Testis (tissue), 3 donors: ENCODE results near the gene ATXN7L1. TPM values are rescaled to one million over a fixed set of nuclear protein-coding genes. Genes with fewer than 3 reads are reported as not detected.
"Not testable (repeated sequence)": the region's sequence is repeated elsewhere in the genome, so short reads cannot be mapped to it uniquely, and the experiment has no call there.

Experiments
- DNase-seq: peaks from one replicate; pipeline ENCODE4 v3.0.0-alpha.2; 2019
- H3K27ac ChIP-seq, 2 donors: fragments of 200-600 bp; sonication (generic); one replicate each; pipeline ENCODE4 v1.5.1; 2019
- H3K27me3 ChIP-seq: fragments of 200-600 bp; sonication (generic); one replicate; pipeline ENCODE4 v1.5.1; 2019
- H3K36me3 ChIP-seq: fragments of 200-600 bp; sonication (generic); one replicate; pipeline ENCODE4 v1.5.1; 2017; ENCODE audit warnings: low read depth; ENCODE audit errors: missing control alignments
- H3K4me1 ChIP-seq: fragments of 200-600 bp; sonication (generic); one replicate; pipeline ENCODE4 v1.5.1; 2019
- H3K4me3 ChIP-seq, 2 donors: fragments of 200-600 bp; sonication (generic); one replicate each; pipeline ENCODE4 v1.5.1; 2017 to 2019
- H3K9me3 ChIP-seq: fragments of 200-600 bp; sonication (generic); one replicate; pipeline ENCODE4 v1.5.1; 2017
- POLR2A ChIP-seq: fragments of 450-650 bp; IDR thresholded peaks from one replicate; pipeline ENCODE4 v1.6.1; 2017; ENCODE audit warnings: antibody characterized with exemption, mild to moderate bottlenecking, moderate library complexity
- WGBS, 2 donors: methylation state at CpG; one replicate each; pipeline ENCODE4 v1.1.5; 2018; 5-methylcytosine and 5-hydroxymethylcytosine counted together
- intact Hi-C: fragments of 100-400 bp; cut with DNase I; formaldehyde crosslinking; loops from one replicate; pipeline ENCODE4 v1.15.1; 2023; ENCODE audit warnings: low total_unique reads
- polyA plus RNA-seq: library from polyadenylated mRNA; stranded (reverse); fragments of 350-450 nt; fragmentation: Illumina TruSeq; extraction: RNeasy Lipid Tissue Mini Kit (QIAGEN cat#74804); gene quantifications from one replicate; pipeline ENCODE4 v1.2.3, GENCODE V29; 2014; ENCODE audit warnings: low read depth, low replicate concordance; ENCODE audit not compliant: insufficient read depth
- total RNA-seq, 2 donors: library from RNA; depleted of rRNA; stranded (reverse); fragments of >200 nt; gene quantifications; one replicate each; pipeline ENCODE4 v1.2.3, GENCODE V29; 2016
- TF ChIP-seq, protein P1 (sequence below), 3 experiments: fragments of 450-650 bp in 2 of 3; fragments of 200-600 bp in 1 of 3; sonication (generic) in 1 of 3; IDR thresholded peaks; one replicate each; pipeline ENCODE4 v1.5.1; 2016 to 2019; ENCODE audit warnings: antibody characterized with exemption in 3 of 3, mild to moderate bottlenecking in 2 of 3, moderate library complexity in 1 of 3

The ATXN7L1 gene
- total and polyA plus RNA-seq, 3 donors from 2014 or later, result 35.7 to 61.7 (median 35.9) TPM

- Histone ChIP-seq H3K27ac (no peak overlapping the region), H3K9me3 (no peaks in the 10 kb centered on the region), H3K27me3 (no peaks in the 10 kb centered on the region), H3K36me3 (no peaks in the 10 kb centered on the region), H3K4me1 (no peaks in the 10 kb centered on the region), H3K4me3 (no peak overlapping the region)
- no peak for DNase-seq
- intact Hi-C loops, result no loop called here
- TF ChIP-seq POLR2A, result no peak
- 63 to 66% methylated on average over 6 of the region's 6 CpGs for WGBS, 2 donors
These were observed 11.3 kb upstream of the ATXN7L1 start for GRCh38 chr7:105887569-105888189.

DNA sequence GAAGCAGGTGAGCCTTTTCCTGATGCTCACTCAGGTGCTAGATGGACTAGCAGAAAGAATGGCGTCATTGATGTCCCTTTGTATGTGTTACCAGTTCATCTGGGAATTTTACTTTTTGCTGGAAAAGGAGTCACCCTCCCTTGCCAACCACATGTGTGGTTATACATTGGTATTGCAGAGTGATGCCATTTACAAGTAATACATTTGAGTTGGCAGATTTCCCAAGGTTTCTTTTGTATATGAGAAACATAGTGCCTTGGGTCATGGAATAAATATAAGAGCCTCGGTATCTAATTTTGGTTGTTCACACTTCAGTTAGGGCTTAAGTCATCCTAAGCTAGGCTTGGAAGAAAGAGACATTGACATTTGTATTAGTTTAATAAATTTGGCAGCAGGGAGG is 10.4 kb upstream of the ATXN7L1 start:
- 89 to 90% methylated on average over 2 of the region's 2 CpGs for WGBS, 2 donors
- no peak for TF ChIP-seq POLR2A
- TF ChIP-seq, protein P1, sequence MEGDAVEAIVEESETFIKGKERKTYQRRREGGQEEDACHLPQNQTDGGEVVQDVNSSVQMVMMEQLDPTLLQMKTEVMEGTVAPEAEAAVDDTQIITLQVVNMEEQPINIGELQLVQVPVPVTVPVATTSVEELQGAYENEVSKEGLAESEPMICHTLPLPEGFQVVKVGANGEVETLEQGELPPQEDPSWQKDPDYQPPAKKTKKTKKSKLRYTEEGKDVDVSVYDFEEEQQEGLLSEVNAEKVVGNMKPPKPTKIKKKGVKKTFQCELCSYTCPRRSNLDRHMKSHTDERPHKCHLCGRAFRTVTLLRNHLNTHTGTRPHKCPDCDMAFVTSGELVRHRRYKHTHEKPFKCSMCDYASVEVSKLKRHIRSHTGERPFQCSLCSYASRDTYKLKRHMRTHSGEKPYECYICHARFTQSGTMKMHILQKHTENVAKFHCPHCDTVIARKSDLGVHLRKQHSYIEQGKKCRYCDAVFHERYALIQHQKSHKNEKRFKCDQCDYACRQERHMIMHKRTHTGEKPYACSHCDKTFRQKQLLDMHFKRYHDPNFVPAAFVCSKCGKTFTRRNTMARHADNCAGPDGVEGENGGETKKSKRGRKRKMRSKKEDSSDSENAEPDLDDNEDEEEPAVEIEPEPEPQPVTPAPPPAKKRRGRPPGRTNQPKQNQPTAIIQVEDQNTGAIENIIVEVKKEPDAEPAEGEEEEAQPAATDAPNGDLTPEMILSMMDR (IDR thresholded peaks at IDR 0.05), result no peak
- Histone ChIP-seq H3K9me3 (no peaks in the 10 kb centered on the region), H3K27me3 (no peaks in the 10 kb centered on the region), H3K4me1 (no peaks in the 10 kb centered on the region), H3K27ac (no peak overlapping the region), H3K4me3 (no peak overlapping the region), H3K36me3 (no peaks in the 10 kb centered on the region)
- intact Hi-C loops, result no loop called here
- no peak for DNase-seq

- WGBS, 2 donors, result 89 to 93% methylated on average over 6 of the region's 6 CpGs
- intact Hi-C loops, result no loop called here
- Histone ChIP-seq H3K27ac (no peak overlapping the region), H3K4me1 (no peaks in the 10 kb centered on the region), H3K36me3 (no peaks in the 10 kb centered on the region), H3K9me3 (no peaks in the 10 kb centered on the region), H3K27me3 (no peaks in the 10 kb centered on the region), H3K4me3 (no peak overlapping the region)
- no peak for DNase-seq
- no peak for TF ChIP-seq POLR2A
- TF ChIP-seq, protein P1 (IDR thresholded peaks at IDR 0.05), result no peak
These were observed 9.2 kb upstream of the ATXN7L1 start for GRCh38 chr7:105885387-105886111.

- H3K27ac ChIP-seq, H3K4me3 ChIP-seq, intact Hi-C loops, DNase-seq, H3K36me3 ChIP-seq, H3K4me1 ChIP-seq, H3K27me3 ChIP-seq, H3K9me3 ChIP-seq: not testable (repeated sequence)
- 85 to 96% methylated on average over 6 of the region's 6 CpGs for WGBS, 2 donors
These were observed 6.8 kb upstream of the ATXN7L1 start for GRCh38 chr7:105883179-105883578.

DNA sequence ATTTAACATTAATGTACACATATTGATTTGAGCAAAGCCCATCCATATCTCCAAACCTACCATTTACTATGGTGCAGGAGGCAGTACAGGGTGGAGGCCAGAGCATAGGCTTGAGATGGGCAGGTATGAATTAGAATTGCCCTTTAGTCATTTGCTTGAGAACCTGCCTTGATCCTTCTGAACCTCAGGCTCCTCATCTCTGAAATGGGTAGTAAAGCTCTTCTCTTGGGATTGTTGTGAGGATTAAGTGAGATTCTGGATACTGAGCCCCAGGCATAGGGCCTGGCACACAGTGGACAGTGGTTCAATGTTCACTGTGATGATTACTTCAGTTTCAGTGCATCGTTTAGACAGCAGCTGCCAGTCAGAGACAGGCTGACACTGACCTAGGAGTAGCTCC is 5.0 kb upstream of the ATXN7L1 start:
- Histone ChIP-seq H3K27me3 (no peaks in the 10 kb centered on the region), H3K36me3 (no peaks in the 10 kb centered on the region), H3K4me1 (peaks cover 7% of the 10 kb centered on the region), H3K27ac (no peak overlapping the region), H3K9me3 (no peaks in the 10 kb centered on the region), H3K4me3 (no peak overlapping the region)
- intact Hi-C loops, result no loop called here
- no peak for TF ChIP-seq POLR2A
- TF ChIP-seq, protein P1 (IDR thresholded peaks at IDR 0.05), result no peak
- 81 to 82% methylated on average over 1 of the region's 1 CpG for WGBS, 2 donors
- no peak for DNase-seq
